GM23248 (cell line): ENCODE measurements around the gene NDUFC1. TPM values are rescaled to one million over a fixed set of nuclear protein-coding genes. Genes with fewer than 3 reads are reported as not detected.

Experiments
- DNase-seq: peaks from one replicate; pipeline ENCODE4 v3.0.0-alpha.2; 2015
- H2AFZ ChIP-seq: fragments of 200-600 bp; sonication (generic); 2 replicates; pipeline ENCODE4 v1.6.1; 2016; ENCODE audit warnings: antibody characterized with exemption
- H3F3A ChIP-seq: fragments of 200-600 bp; sonication (generic); 2 replicates; pipeline ENCODE4 v1.6.1; 2016; ENCODE audit warnings: mild to moderate bottlenecking, antibody characterized with exemption, mixed run types; ENCODE audit not compliant: insufficient read depth
- H3K27ac ChIP-seq: fragments of 200-600 bp; sonication (generic); 2 replicates; pipeline ENCODE4 v1.5.1; 2016; ENCODE audit warnings: mild to moderate bottlenecking
- H3K27me3 ChIP-seq: fragments of 200-600 bp; sonication (generic); replicated peaks from 2 replicates; pipeline ENCODE4 v1.6.1; 2016; ENCODE audit warnings: mild to moderate bottlenecking; ENCODE audit not compliant: insufficient read depth
- H3K36me3 ChIP-seq: fragments of 200-600 bp; sonication (generic); 2 replicates; pipeline ENCODE4 v1.6.1; 2016; ENCODE audit warnings: low read depth, mild to moderate bottlenecking
- H3K4me1 ChIP-seq: fragments of 200-600 bp; sonication (generic); 2 replicates; pipeline ENCODE4 v1.6.1; 2016; ENCODE audit warnings: mild to moderate bottlenecking; ENCODE audit not compliant: insufficient read depth
- H3K4me2 ChIP-seq: fragments of 200-600 bp; sonication (generic); one replicate; pipeline ENCODE4 v1.6.1; 2016; ENCODE audit warnings: mild to moderate bottlenecking; ENCODE audit not compliant: unreplicated experiment
- H3K4me3 ChIP-seq: fragments of 200-600 bp; sonication (generic); 2 replicates; pipeline ENCODE4 v1.5.1; 2016; ENCODE audit warnings: mild to moderate bottlenecking
- H3K79me2 ChIP-seq: fragments of 200-600 bp; sonication (generic); 2 replicates; pipeline ENCODE4 v1.6.1; 2016; ENCODE audit warnings: mild to moderate bottlenecking; ENCODE audit not compliant: insufficient read depth
- H3K9ac ChIP-seq: fragments of 200-600 bp; sonication (generic); 2 replicates; pipeline ENCODE4 v1.6.1; 2016; ENCODE audit warnings: mild to moderate bottlenecking
- H3K9me2 ChIP-seq: fragments of 200-600 bp; sonication (generic); 2 replicates; pipeline ENCODE4 v1.6.1; 2016; ENCODE audit warnings: mixed run types, mild to moderate bottlenecking, moderate library complexity; ENCODE audit not compliant: insufficient read depth
- H3K9me3 ChIP-seq: fragments of 200-600 bp; sonication (generic); one replicate; pipeline ENCODE4 v1.6.1; 2017; ENCODE audit warnings: low read depth
- H4K20me1 ChIP-seq: fragments of 200-600 bp; sonication (generic); 2 replicates; pipeline ENCODE4 v1.6.0; 2016; ENCODE audit not compliant: insufficient read depth
- EZH2 ChIP-seq: fragments of 200-600 bp; sonication (generic); IDR thresholded peaks from 2 replicates; pipeline ENCODE4 v1.6.1; 2018; ENCODE audit warnings: antibody characterized with exemption, mild to moderate bottlenecking; ENCODE audit not compliant: insufficient read depth, poor library complexity, severe bottlenecking
- EZH2phosphoT487 ChIP-seq: fragments of 200-600 bp; sonication (generic); IDR thresholded peaks from 2 replicates; pipeline ENCODE4 v1.6.1; 2018; ENCODE audit warnings: antibody characterized with exemption, moderate library complexity, mild to moderate bottlenecking, low read depth; ENCODE audit not compliant: insufficient read depth
- WGBS, 2 experiments: methylation state at CpG; one replicate each; pipeline ENCODE4 v1.1.6; 2015 to 2017; ENCODE audit warnings: low lambda C conversion rate in 2 of 2, low coverage in 1 of 2; ENCODE audit errors: missing lambda C conversion rate in 2 of 2; 5-methylcytosine and 5-hydroxymethylcytosine counted together
- in situ Hi-C: fragments of 300-500 bp; cut with MboI; formaldehyde crosslinking; loops from 2 replicates; pipeline ENCODE4 v1.15.0; 2020
- polyA plus RNA-seq: library from polyadenylated mRNA; unstranded; fragments of >200 nt; fragmentation: Nextera tagmentation; extraction: Ambion mirVana; gene quantifications from 2 replicates; pipeline ENCODE4 v1.2.1, GENCODE V29; 2016
- small RNA-seq: library from RNA; depleted of rRNA; stranded (forward); fragments of <200 nt; gene quantifications from one replicate; pipeline ENCODE3, GENCODE V24; 2014; ENCODE audit warnings: low read depth, low replicate concordance
- total RNA-seq: library from RNA; depleted of rRNA; stranded (reverse); fragments of >200 nt; shearing (Covaris generic); gene quantifications from 2 replicates; pipeline ENCODE4 v1.2.3, GENCODE V29; 2014; rRNA removed

Gene NDUFC1
- total and polyA plus RNA-seq, 2 experiments from 2014 or later = 38.0 to 222 TPM

GRCh38 chr4:139241086-139241783 lies 61.0 kb downstream of the NDUFC1 start:
- Histone ChIP-seq H3K79me2 (no peaks in the 10 kb centered on the region), H3K4me1 (peaks cover 40% of the 10 kb centered on the region), H3K36me3 (no peaks in the 10 kb centered on the region), H3K27ac (no peak overlapping the region), H2AFZ (no peak overlapping the region), H3K4me3 (no peak overlapping the region), H3F3A (peaks cover 33% of the 10 kb centered on the region), H3K4me2 (no peak overlapping the region), H3K27me3 (no peaks in the 10 kb centered on the region), H3K9me2 (no peaks in the 10 kb centered on the region), H3K9me3 (no peaks in the 10 kb centered on the region), H3K9ac (no peak overlapping the region), H4K20me1 (no peaks in the 10 kb centered on the region)
- DNase-seq = no peak
- no peak for TF ChIP-seq EZH2phosphoT487
- no peak for TF ChIP-seq EZH2
- WGBS, 2 experiments = 86 to 87% methylated on average over 11 of the region's 11 CpGs
- in situ Hi-C loops = no loop called here

Small RNA genes within 50 kb of the gene (small RNA-seq; reads per million reads assigned to genes)
- gene RNU6-1074P = not detected
- gene RNU6-1214P = not detected

Other genes starting within 250 kb of the NDUFC1 start
- gene ELF2, start 125.3 kb downstream of the NDUFC1 start, total RNA-seq = 33.5 and 34.5 TPM in 2 replicates
- 17.6 and 18.8 TPM in 2 replicates for gene ELF2, start 125.3 kb downstream of the NDUFC1 start, polyA plus RNA-seq
- gene MGARP, start 22.3 kb downstream of the NDUFC1 start, total RNA-seq = 2.1 and 2.4 TPM in 2 replicates
- 2.9 TPM in 2 replicates for gene MGARP, start 22.3 kb downstream of the NDUFC1 start, polyA plus RNA-seq
- 29.2 and 30.1 TPM in 2 replicates for gene NAA15, start 972 bp downstream of the NDUFC1 start, total RNA-seq
- 32.3 and 32.8 TPM in 2 replicates for gene NAA15, start 972 bp downstream of the NDUFC1 start, polyA plus RNA-seq
- 13.2 and 15.2 TPM in 2 replicates for gene RAB33B, start 151.6 kb upstream of the NDUFC1 start, total RNA-seq
- 10.2 and 11.6 TPM in 2 replicates for gene RAB33B, start 151.6 kb upstream of the NDUFC1 start, polyA plus RNA-seq